HG03442 (cell line): Measurements from ENCODE around the gene AP2A2.

Source experiments
- ATAC-seq: cut with Tn5 transposase; IDR thresholded peaks from one replicate; pipeline ENCODE4 v1.9.1; 2021; ENCODE audit warnings: mild to moderate bottlenecking, moderate library complexity; ENCODE audit not compliant: unreplicated experiment

AP2A2 gene

GRCh38 chr11:1026641-1027482 is 101.2 kb downstream of the AP2A2 start:
- no peak for ATAC-seq

GRCh38 chr11:1027483-1028290 is 102.0 kb downstream of the AP2A2 start:
- ATAC-seq, result no peak

DNA sequence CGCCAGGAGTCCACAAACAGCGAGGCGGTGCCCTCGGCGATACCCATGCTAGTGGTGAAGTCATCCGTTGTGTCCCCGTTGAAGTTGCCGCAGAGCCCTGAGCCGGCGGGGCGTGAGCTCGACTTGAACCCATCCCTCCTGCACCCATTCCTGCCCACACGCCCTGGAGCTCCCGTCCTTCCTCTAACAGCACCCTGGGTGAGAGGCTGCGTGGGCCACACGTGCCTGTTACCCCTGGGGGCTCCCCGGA is 102.5 kb downstream of the AP2A2 start:
- no peak for ATAC-seq

GRCh38 chr11:1028616-1029015 is 102.9 kb downstream of the AP2A2 start:
- ATAC-seq, result no peak

DNA sequence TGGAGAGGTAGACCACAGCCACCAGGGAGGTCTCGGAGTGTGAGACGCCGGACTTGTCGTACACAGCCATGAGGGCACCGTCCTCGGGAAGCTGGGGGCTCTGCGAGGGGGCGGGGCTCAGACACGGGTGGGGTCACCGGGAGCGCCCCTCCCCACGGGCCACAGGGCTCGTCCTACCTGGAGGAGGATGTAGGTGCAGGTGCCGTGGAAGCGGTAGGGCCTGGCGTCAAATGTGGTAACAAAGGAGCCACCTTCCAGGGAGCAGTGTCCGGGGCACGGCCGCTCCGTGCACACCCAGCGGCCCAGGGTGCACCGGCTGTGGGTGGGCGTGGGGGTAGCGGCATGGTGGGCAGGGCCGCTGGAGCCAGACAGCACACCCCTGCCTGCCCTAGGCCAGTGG is 103.4 kb downstream of the AP2A2 start:
- no peak for ATAC-seq

DNA sequence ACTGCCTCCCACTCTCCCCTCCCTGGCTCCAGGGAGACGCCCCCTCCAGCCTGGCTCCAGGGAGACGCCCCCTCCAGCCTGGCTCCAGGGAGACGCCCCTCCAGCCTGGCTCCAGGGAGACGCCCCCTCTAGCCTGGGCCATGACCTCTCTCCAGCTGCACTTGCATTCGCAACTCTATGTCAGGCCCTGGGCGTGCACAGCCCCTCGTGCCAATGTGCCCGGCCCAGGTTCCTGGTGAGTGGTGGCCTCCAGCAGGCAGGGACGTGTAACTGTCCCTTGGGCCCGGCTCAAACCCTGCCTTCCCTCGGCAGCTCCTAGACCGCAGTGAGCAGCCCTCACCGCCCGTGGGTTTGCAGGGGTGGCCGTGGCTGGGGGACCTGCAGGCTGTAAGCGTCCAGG is 104.0 kb downstream of the AP2A2 start:
- ATAC-seq, result no peak

DNA sequence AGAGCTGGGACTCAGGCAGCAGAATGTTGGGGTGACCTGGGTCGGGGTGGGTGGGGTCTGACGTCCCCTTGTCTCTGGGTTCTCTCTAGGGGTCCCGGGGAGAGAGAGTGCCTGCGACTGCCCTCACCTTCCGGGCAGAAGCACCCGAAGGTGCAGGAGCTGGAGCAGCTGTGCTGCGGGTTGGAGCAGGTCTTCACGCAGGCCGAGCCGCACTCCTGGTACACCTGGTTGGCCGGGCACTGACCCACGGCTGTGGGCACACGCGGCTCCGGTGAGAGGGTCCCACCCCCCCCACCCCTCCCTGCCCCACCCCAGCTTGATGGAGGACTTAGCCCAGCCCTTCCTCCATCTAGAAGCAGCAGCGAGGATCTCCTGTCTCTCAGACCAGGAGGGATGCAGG is 104.4 kb downstream of the AP2A2 start:
- ATAC-seq, result no peak

DNA sequence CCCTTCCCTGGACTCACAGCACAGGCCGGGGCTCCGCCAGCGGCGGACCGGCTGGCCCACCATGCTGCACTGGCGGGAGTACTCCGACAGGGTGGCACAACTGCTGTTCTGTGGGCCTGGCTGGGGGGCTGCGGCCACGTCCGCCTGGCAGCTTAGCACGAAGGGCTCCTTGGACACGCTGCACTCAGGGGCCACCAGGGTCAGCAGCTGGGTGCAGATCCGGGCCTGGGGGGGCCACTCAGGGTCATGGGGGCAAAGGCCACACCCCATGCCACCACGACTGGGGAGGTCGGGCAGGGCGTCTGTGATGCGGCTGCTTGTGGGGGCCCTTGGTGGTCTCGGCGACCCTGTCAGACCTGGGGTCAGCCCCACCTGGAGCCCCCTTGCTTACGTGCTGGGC is 104.9 kb downstream of the AP2A2 start:
- no peak for ATAC-seq

DNA sequence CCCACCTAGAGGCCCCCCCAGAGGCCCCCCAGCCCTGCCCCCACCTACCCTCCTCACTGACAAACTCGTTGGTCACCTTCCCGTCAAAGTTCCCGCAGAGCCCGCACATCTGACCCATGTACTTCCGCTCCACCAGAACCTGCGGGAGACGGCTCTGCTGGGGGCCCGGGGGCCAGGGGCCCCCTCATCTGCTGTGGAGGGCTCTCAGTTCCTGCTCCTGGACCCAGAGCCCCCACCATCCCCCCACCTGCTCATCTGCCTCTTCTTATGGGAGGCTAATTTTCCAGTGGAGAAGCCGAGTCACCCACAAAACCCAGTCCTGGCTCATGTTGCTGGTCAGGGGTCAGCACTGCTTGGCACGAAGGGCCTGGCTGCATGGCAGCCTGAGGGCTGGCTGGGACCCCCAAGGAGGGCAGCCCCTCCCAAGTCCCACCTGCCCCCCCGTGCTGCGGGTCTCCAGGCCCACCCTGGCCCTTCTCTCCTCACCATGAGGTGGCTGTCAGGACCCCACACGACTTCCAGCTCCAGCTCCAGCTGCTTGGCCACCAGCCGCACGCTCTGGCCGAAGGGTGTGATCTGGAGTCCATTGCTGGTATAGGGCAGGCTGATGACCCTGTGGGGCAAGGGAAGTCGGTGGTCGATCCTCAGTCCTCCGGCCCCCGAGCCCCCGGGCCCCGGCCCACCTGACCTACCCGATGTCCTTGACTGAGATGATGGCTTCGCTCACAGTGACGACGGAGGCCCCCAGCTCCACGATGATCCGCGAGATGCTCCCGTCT is 105.6 kb downstream of the AP2A2 start:
- no peak for ATAC-seq

GRCh38 chr11:1032310-1032891 is 106.7 kb downstream of the AP2A2 start:
- no peak for ATAC-seq

GRCh38 chr11:1033016-1033798 is 107.5 kb downstream of the AP2A2 start:
- ATAC-seq, result no peak

GRCh38 chr11:1034001-1034400 is 108.3 kb downstream of the AP2A2 start:
- ATAC-seq, result no peak

- no peak for ATAC-seq
Observed at GRCh38 chr11:1034456-1035295, 109.0 kb downstream of the AP2A2 start.

- ATAC-seq, result no peak
Observed at GRCh38 chr11:1035577-1036283, 110.1 kb downstream of the AP2A2 start.

- no peak for ATAC-seq
Observed at GRCh38 chr11:1036303-1036923, 110.7 kb downstream of the AP2A2 start, which contains the start of gene MUC6. TSS of gene MUC6 (minus strand) at chr11:1036718. CDS start at chr11:1036655, 63 bp downstream.

- ATAC-seq, result no peak
Observed at GRCh38 chr11:1036931-1037330, 111.3 kb downstream of the AP2A2 start.

GRCh38 chr11:1037506-1038055 is 111.9 kb downstream of the AP2A2 start:
- ATAC-seq, result no peak

DNA sequence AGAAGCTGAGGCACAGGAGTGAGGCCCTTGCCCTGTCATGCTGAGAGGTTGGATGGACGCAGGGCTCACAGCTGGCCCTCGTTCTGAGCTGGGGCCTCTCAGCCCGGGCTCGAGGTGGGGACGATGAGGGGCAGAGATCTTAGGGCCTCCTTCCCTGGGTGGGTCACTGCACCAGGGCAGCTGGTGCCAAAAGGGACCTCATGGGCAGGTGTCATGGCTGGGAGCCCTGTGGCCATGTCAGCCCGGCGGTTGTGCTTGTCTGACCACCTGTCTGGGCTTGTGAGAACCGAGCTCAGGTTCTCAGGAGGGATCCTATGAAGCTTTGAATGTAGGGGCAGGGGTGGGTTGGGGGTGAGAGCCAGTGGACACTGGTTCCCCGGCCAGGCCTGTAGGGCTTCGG is 112.7 kb downstream of the AP2A2 start:
- ATAC-seq, result no peak
